DND-41 (cell line): Measurements from ENCODE around the gene PER1.

Experiments
- ATAC-seq: fragments of 200-7000 bp; cut with Tn5 transposase; 3 replicates; pipeline ENCODE4 v1.9.1; 2021; ENCODE audit warnings: low read depth; ENCODE audit not compliant: insufficient read depth
- DNase-seq: peaks from one replicate; pipeline ENCODE4 v3.0.0-alpha.2; 2020
- H2AFZ ChIP-seq: 2 replicates; pipeline ENCODE4 v1.6.0; 2012; ENCODE audit warnings: low read depth, low read length
- H3K27ac ChIP-seq: 2 replicates; pipeline ENCODE4 v1.5.1; 2012; ENCODE audit warnings: low read length, inconsistent platforms
- H3K27me3 ChIP-seq: fragments of 200-600 bp; sonication (generic); 2 replicates; pipeline ENCODE4 v1.6.0; 2012; ENCODE audit warnings: low read length, mild to moderate bottlenecking, inconsistent platforms; ENCODE audit not compliant: insufficient read depth, poor library complexity
- H3K36me3 ChIP-seq: 2 replicates; pipeline ENCODE4 v1.5.1; 2012; ENCODE audit warnings: low read length, inconsistent platforms; ENCODE audit not compliant: insufficient read depth
- H3K4me1 ChIP-seq: 2 replicates; pipeline ENCODE4 v1.5.1; 2012; ENCODE audit warnings: mild to moderate bottlenecking, low read length; ENCODE audit not compliant: insufficient read depth
- H3K4me2 ChIP-seq: 2 replicates; pipeline ENCODE4 v1.6.0; 2012; ENCODE audit warnings: mild to moderate bottlenecking, moderate library complexity, low read length, inconsistent platforms; ENCODE audit not compliant: insufficient read depth
- H3K4me3 ChIP-seq, 2 experiments: fragments of 200-600 bp in 1 of 2; shearing (Covaris generic) in 1 of 2; 2 replicates each; pipeline ENCODE4 v1.5.1; 2012 to 2016; ENCODE audit warnings: inconsistent platforms in 2 of 2, low read length in 2 of 2, mild to moderate bottlenecking in 2 of 2, low read depth in 1 of 2, moderate library complexity in 1 of 2
- H3K79me2 ChIP-seq: 2 replicates; pipeline ENCODE4 v1.6.0; 2012; ENCODE audit warnings: low read length, inconsistent platforms; ENCODE audit not compliant: insufficient read depth
- H3K9ac ChIP-seq: 2 replicates; pipeline ENCODE4 v1.6.0; 2012; ENCODE audit warnings: low read depth, mild to moderate bottlenecking, inconsistent platforms, low read length, moderate library complexity
- H3K9me3 ChIP-seq: 2 replicates; pipeline ENCODE4 v1.5.1; 2012; ENCODE audit warnings: low read length, moderate library complexity, mild to moderate bottlenecking, inconsistent platforms; ENCODE audit not compliant: insufficient read depth, severe bottlenecking
- H4K20me1 ChIP-seq: 2 replicates; pipeline ENCODE4 v1.6.0; 2012; ENCODE audit warnings: low read length; ENCODE audit not compliant: insufficient read depth
- EZH2 ChIP-seq: IDR thresholded peaks from 3 replicates; pipeline ENCODE4 v1.6.1; 2012; ENCODE audit warnings: borderline replicate concordance, low read depth, mild to moderate bottlenecking, moderate library complexity, low read length, inconsistent platforms; ENCODE audit not compliant: severe bottlenecking
- TF ChIP-seq, protein P1 (sequence below): IDR thresholded peaks from 2 replicates; pipeline ENCODE4 v1.5.1; 2012; ENCODE audit warnings: borderline replicate concordance, low read length, moderate library complexity, mild to moderate bottlenecking; ENCODE audit not compliant: poor library complexity, severe bottlenecking; ENCODE audit errors: extremely low read depth

The PER1 gene

DNA sequence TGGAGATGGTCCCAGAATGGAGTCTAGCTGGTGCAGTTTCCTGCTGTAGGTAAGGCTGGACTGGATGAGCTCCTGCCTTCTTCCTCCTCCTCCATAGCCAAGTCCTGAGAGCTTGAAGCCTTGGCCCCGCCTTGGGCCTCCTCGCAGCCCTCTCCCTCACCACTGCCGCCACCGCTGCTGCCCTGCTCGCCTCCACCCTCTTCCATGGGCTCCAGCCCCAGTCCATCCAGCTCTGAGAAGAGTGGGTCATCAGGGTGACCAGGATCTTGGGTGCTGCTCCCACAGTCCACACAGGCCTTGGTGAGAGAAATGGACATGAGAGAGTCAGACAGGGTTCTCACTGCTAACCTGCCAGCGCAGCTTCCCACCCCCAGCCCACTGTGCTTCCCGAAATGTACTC is 11.2 kb downstream of the PER1 start:
- ATAC-seq (no peak), DNase-seq (no peak)
- Histone ChIP-seq H3K36me3 (peaks cover 56% of the 10 kb centered on the region), H3K9ac (no peak overlapping the region), H2AFZ (no peak overlapping the region), H3K4me2 (no peak overlapping the region), H3K79me2 (no peaks in the 10 kb centered on the region), H3K27ac (no peak overlapping the region), H4K20me1 (peaks cover 3% of the 10 kb centered on the region; the same call in 1 of the 2 replicates), H3K9me3 (no peaks in the 10 kb centered on the region), H3K4me1 (peaks cover 29% of the 10 kb centered on the region), H3K4me3 (no peak overlapping the region), H3K27me3 (no peaks in the 10 kb centered on the region)
- no peak for TF ChIP-seq EZH2
- TF ChIP-seq, protein P1, sequence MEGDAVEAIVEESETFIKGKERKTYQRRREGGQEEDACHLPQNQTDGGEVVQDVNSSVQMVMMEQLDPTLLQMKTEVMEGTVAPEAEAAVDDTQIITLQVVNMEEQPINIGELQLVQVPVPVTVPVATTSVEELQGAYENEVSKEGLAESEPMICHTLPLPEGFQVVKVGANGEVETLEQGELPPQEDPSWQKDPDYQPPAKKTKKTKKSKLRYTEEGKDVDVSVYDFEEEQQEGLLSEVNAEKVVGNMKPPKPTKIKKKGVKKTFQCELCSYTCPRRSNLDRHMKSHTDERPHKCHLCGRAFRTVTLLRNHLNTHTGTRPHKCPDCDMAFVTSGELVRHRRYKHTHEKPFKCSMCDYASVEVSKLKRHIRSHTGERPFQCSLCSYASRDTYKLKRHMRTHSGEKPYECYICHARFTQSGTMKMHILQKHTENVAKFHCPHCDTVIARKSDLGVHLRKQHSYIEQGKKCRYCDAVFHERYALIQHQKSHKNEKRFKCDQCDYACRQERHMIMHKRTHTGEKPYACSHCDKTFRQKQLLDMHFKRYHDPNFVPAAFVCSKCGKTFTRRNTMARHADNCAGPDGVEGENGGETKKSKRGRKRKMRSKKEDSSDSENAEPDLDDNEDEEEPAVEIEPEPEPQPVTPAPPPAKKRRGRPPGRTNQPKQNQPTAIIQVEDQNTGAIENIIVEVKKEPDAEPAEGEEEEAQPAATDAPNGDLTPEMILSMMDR: no peak

DNA sequence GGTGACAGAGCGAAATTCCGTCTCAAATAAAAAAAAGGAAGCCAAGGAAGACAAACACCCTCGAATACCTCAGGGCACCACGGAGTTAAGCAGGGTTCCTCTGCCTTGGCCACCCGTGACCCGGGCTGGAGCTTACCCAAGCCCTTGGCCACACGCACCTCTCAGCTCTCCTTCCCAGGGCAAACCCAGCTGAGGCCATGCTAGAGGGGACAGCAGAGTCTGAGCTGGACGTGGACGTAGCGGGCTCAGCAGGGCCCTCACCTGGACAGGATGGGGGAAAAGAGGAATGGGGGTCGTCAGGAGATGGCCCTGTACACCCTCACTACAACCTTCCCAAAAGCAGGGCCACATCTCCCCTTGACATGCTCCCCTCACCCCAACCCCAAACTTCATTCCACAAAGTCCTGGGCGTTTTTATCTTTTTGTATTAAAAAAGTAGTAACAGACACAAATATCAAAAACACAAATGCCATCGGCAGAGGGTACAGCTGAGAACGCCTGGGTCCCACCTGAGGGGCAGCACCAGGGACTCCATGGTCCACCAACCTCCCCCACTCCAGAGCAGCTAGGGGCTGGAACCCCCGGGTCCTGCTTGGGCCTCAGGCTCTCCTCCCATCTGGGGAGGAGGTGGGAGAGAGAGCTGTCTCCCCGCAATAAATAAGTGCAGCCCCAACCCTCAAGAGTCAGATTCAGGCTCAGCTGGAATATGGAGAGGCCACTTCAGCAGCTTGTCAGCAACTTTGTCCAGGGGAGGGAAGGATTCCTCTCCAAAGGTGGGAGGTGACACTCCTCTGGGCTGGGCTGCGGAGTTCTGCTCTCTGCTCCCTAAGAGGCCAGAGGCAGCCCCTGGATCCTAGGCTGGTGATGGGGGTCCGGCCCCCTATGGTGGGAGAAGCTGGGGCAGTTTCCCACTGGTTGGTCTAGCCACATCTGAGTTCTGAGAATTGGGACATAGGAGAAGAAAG is 11.9 kb downstream of the PER1 start:
- no peaks in the 10 kb centered on the region for H3K79me2 ChIP-seq
- H3K36me3 ChIP-seq: peaks cover 49% of the 10 kb centered on the region
- H3K27me3 ChIP-seq: no peaks in the 10 kb centered on the region
- no peak overlapping the region for H3K4me3 ChIP-seq
- DNase-seq (no peak), ATAC-seq (no peak)
- peak overlapping the region; percentile 36; the same call in 1 of the 2 replicates for H3K27ac ChIP-seq
- H3K9me3 ChIP-seq: no peaks in the 10 kb centered on the region
- H3K4me2 ChIP-seq: peak overlapping the region; percentile 83
- peaks cover 29% of the 10 kb centered on the region for H3K4me1 ChIP-seq
- H4K20me1 ChIP-seq: no peaks in the 10 kb centered on the region
- peak overlapping the region; percentile 66; the same call in 1 of the 2 replicates for H3K9ac ChIP-seq
- no peak for TF ChIP-seq EZH2
- TF ChIP-seq, protein P1: no peak
- no peak overlapping the region for H2AFZ ChIP-seq

DNA sequence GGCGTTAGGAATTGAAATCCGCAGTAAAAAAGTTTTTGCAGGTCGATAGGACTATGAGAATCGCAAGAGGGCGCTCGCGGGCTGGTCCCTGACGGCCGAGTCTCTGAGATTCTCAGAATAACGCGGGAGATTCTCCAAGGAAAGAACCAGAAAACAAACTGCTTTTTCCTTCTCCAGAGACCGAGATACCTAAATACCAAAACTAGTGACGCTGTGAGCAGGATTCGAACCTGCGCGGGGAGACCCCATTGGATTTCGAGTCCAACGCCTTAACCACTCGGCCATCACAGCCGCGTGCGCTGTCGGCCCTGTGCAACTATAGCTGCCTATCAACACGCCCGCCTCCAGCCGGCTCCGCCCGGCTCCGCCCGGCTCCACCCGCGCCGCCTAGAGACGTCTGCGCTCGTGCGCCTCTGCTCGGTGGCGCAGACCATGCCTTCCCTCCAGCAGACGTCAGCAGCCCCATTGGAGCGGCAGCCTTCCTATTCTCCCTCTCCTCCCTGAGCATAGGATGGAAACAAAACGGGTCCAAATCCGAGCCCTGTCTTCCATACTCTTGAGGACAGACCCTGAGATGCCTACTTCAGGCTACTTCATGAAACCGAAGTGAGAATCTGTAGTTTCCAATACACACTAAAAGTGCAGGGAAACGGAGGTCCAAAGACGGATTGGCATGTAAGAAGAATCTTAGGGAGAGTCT is 13.4 kb downstream of the PER1 start:
- ATAC-seq (peak; percentile 95), DNase-seq (peak; percentile 97)
- H3K4me1 ChIP-seq: peaks cover 29% of the 10 kb centered on the region
- peak overlapping the region; percentile 66 for H3K9ac ChIP-seq
- H3K27me3 ChIP-seq: no peaks in the 10 kb centered on the region
- no peaks in the 10 kb centered on the region for H4K20me1 ChIP-seq
- TF ChIP-seq, protein P1: peak; percentile 86
- no peak for TF ChIP-seq EZH2
- no peaks in the 10 kb centered on the region for H3K79me2 ChIP-seq
- peak overlapping the region; percentile 35 to 68 for H3K4me3 ChIP-seq
- peak overlapping the region; percentile 83 for H3K4me2 ChIP-seq
- peaks cover 35% of the 10 kb centered on the region for H3K36me3 ChIP-seq
- no peaks in the 10 kb centered on the region for H3K9me3 ChIP-seq
- peak overlapping the region; percentile 90 for H2AFZ ChIP-seq
- peak overlapping the region; percentile 93 for H3K27ac ChIP-seq
